HL-60 (cell line): ENCODE data around the gene IQGAP3.

ENCODE experiments used
- DNase-seq, 2 experiments: peaks; one replicate each; pipeline ENCODE4 v3.0.0-alpha.2; 2010 to 2020; ENCODE audit warnings: low read depth in 1 of 2, low spot score in 1 of 2
- H3K27ac ChIP-seq: fragments of 250-450 bp; sonication (Bioruptor Pico); replicated peaks from 2 replicates; pipeline ENCODE4 v1.5.1; 2020; ENCODE audit warnings: mild to moderate bottlenecking, moderate library complexity
- H3K27me3 ChIP-seq: fragments of 250-450 bp; sonication (Bioruptor Pico); 2 replicates; pipeline ENCODE4 v1.5.1; 2021; ENCODE audit warnings: mild to moderate bottlenecking, moderate library complexity; ENCODE audit not compliant: insufficient read depth, poor library complexity, severe bottlenecking
- H3K4me3 ChIP-seq: replicated peaks from 2 replicates; pipeline ENCODE4 v1.5.1; 2011; ENCODE audit warnings: mild to moderate bottlenecking, control low read depth, low read length; ENCODE audit not compliant: insufficient read depth
- GABPA ChIP-seq: IDR thresholded peaks from 2 replicates; pipeline ENCODE4 v1.6.1; 2012; ENCODE audit warnings: low read depth
- POLR2AphosphoS5 ChIP-seq: IDR thresholded peaks from 2 replicates; pipeline ENCODE4 v1.6.1; 2012; ENCODE audit warnings: low read depth
- SPI1 ChIP-seq: IDR thresholded peaks from 2 replicates; pipeline ENCODE4 v1.6.1; 2012; ENCODE audit warnings: low read depth, mild to moderate bottlenecking, borderline replicate concordance
- TF ChIP-seq, protein P1 (sequence below): IDR thresholded peaks from one replicate; pipeline ENCODE4 v1.5.1; 2011; ENCODE audit warnings: low read length, control low read depth, inconsistent platforms; ENCODE audit not compliant: insufficient read depth
- TF ChIP-seq, protein P2 (sequence below): IDR thresholded peaks from 2 replicates; pipeline ENCODE4 v1.6.1; 2012; ENCODE audit warnings: low read depth; ENCODE audit not compliant: insufficient replicate concordance

IQGAP3 gene

DNA sequence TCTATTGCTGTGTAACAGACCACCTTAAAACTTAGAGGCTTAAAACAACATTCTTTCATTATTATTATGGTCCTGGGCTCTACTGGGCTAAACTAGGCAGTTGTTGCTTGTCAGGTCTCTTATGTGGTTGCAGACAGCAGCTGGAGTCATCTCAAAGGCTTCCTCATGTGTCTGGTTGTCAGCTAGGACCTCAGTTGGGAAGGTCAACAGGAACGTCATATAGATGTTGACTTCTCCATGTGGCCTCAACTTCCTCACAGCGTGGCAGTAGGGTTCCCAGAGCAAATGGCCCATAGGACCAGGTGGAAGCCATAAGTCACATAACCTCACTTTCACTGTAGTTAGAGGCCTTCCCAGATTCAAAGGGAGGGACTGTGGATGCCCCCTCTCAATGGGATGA lies 56.4 kb downstream of the IQGAP3 start:
- peak in 1 of 2 experiments; percentile 45 for DNase-seq
- no peak overlapping the region for H3K27ac ChIP-seq
- H3K4me3 ChIP-seq = no peak overlapping the region
- H3K27me3 ChIP-seq = no peaks in the 10 kb centered on the region
- TF ChIP-seq, protein P1, sequence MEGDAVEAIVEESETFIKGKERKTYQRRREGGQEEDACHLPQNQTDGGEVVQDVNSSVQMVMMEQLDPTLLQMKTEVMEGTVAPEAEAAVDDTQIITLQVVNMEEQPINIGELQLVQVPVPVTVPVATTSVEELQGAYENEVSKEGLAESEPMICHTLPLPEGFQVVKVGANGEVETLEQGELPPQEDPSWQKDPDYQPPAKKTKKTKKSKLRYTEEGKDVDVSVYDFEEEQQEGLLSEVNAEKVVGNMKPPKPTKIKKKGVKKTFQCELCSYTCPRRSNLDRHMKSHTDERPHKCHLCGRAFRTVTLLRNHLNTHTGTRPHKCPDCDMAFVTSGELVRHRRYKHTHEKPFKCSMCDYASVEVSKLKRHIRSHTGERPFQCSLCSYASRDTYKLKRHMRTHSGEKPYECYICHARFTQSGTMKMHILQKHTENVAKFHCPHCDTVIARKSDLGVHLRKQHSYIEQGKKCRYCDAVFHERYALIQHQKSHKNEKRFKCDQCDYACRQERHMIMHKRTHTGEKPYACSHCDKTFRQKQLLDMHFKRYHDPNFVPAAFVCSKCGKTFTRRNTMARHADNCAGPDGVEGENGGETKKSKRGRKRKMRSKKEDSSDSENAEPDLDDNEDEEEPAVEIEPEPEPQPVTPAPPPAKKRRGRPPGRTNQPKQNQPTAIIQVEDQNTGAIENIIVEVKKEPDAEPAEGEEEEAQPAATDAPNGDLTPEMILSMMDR = no peak
- TF ChIP-seq SPI1 (no peak), POLR2AphosphoS5 (no peak), GABPA (no peak)
- TF ChIP-seq, protein P2, sequence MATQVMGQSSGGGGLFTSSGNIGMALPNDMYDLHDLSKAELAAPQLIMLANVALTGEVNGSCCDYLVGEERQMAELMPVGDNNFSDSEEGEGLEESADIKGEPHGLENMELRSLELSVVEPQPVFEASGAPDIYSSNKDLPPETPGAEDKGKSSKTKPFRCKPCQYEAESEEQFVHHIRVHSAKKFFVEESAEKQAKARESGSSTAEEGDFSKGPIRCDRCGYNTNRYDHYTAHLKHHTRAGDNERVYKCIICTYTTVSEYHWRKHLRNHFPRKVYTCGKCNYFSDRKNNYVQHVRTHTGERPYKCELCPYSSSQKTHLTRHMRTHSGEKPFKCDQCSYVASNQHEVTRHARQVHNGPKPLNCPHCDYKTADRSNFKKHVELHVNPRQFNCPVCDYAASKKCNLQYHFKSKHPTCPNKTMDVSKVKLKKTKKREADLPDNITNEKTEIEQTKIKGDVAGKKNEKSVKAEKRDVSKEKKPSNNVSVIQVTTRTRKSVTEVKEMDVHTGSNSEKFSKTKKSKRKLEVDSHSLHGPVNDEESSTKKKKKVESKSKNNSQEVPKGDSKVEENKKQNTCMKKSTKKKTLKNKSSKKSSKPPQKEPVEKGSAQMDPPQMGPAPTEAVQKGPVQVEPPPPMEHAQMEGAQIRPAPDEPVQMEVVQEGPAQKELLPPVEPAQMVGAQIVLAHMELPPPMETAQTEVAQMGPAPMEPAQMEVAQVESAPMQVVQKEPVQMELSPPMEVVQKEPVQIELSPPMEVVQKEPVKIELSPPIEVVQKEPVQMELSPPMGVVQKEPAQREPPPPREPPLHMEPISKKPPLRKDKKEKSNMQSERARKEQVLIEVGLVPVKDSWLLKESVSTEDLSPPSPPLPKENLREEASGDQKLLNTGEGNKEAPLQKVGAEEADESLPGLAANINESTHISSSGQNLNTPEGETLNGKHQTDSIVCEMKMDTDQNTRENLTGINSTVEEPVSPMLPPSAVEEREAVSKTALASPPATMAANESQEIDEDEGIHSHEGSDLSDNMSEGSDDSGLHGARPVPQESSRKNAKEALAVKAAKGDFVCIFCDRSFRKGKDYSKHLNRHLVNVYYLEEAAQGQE = no peak

DNA sequence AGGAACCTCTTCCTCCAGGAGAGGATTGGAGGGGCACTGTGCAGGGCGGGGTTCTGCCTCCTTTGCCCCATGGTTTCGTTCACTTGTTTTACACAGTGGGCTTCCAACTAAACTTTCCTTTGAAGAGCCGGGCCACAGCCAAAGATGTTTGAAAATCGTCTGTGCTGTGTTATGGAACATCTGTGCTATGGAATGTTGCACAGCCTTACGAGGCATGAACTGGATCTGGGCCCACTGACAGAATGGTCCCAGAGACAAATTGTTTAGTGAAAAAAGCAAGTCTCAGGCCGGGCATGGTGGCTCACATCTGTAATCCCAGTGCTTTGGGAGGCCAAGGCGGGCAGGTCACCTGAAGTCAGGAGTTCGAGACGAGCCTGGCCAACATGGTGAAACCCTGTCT lies 59.2 kb downstream of the IQGAP3 start:
- no peak for DNase-seq
- Histone ChIP-seq H3K27ac (no peak overlapping the region), H3K27me3 (no peaks in the 10 kb centered on the region)

GRCh38 chr1:156511644-156512043 lies 60.7 kb downstream of the IQGAP3 start:
- DNase-seq = no peak
- TF ChIP-seq GABPA (no peak), SPI1 (no peak), POLR2AphosphoS5 (no peak)
- TF ChIP-seq, protein P2 = no peak
- TF ChIP-seq, protein P1 = no peak
- Histone ChIP-seq H3K4me3 (no peak overlapping the region), H3K27ac (no peak overlapping the region), H3K27me3 (no peaks in the 10 kb centered on the region)

More for the DNA sequence above, 59.2 kb downstream of the IQGAP3 start:
- no peak overlapping the region for H3K4me3 ChIP-seq
- TF ChIP-seq SPI1 (no peak), POLR2AphosphoS5 (no peak), GABPA (no peak)
- TF ChIP-seq, protein P1 = no peak
- TF ChIP-seq, protein P2 = no peak
